T-helper 1 cell treated with Interleukin-12 subunit alpha and Interleukin-12 subunit beta and Interleukin-4 antibody, amounts not matched to agents 30 μg/mL and 1 μg/mL, for 36 hours (primary cell): ENCODE measurements around the gene LRRC8D.

Source experiments
- H3K27ac Mint-ChIP-seq: one replicate; pipeline ENCODE4 v1.8.0; 2021; ENCODE audit warnings: mild to moderate bottlenecking, mixed read lengths
- H3K27me3 Mint-ChIP-seq: one replicate; pipeline ENCODE4 v1.8.0; 2021; ENCODE audit warnings: low read depth, mixed read lengths
- H3K36me3 Mint-ChIP-seq: one replicate; pipeline ENCODE4 v1.8.0; 2021; ENCODE audit warnings: low read depth, mixed read lengths
- H3K4me1 Mint-ChIP-seq: one replicate; pipeline ENCODE4 v1.8.0; 2021; ENCODE audit warnings: low read depth, mixed read lengths
- H3K4me3 Mint-ChIP-seq: one replicate; pipeline ENCODE4 v1.8.0; 2021; ENCODE audit warnings: mild to moderate bottlenecking, moderate library complexity, mixed read lengths
- H3K9me3 Mint-ChIP-seq: one replicate; pipeline ENCODE4 v1.8.0; 2021; ENCODE audit warnings: mixed read lengths

LRRC8D gene

GRCh38 chr1:89855413-89856123 is 34.7 kb downstream of the LRRC8D start:
- Mint-ChIP-seq H3K4me1 (peaks cover 3% of the 10 kb centered on the region), H3K9me3 (no peaks in the 10 kb centered on the region), H3K27ac (peak overlapping the region; percentile 95), H3K27me3 (no peaks in the 10 kb centered on the region), H3K4me3 (peak overlapping the region; percentile 73), H3K36me3 (peaks cover 15% of the 10 kb centered on the region)

DNA sequence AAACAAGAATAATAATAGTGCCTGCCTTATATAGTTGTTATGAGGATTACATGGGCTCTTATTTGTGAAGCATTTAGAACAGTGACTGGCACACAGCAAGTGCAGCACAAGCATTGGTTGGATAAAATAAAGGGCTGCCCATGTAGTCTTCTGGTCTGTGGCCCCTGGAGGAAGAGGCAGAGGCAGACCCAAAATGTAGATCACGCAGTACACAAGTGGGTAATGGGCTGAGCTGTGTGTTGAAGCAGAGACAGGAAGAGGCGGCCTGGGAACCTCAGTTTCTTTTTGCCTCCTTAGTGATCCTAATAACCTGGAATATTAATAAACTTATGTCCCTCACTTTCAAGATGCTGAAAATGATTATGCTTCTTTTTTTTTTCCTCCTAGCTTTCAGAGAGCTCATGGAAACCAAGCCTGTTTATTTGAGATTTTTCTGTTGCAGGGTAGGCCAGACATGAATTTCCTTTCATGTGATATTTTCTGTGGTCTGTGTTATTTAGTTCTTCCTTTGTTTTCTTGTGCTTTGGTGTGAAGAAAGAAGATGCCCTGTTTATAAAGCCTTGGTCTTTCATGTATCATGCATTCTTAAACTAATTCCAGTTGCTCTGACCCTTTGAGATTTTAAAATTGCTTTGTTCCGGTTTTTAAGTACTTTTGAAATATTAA is 42.5 kb downstream of the LRRC8D start:
- Mint-ChIP-seq H3K36me3 (peaks cover 33% of the 10 kb centered on the region), H3K4me1 (peaks cover 38% of the 10 kb centered on the region), H3K4me3 (peak overlapping the region; percentile 39)

GRCh38 chr1:89865498-89866382 is 44.9 kb downstream of the LRRC8D start:
- H3K36me3 Mint-ChIP-seq: peaks cover 38% of the 10 kb centered on the region
- peaks cover 5% of the 10 kb centered on the region for H3K9me3 Mint-ChIP-seq
- H3K4me3 Mint-ChIP-seq: no peak overlapping the region
- no peaks in the 10 kb centered on the region for H3K27me3 Mint-ChIP-seq
- H3K27ac Mint-ChIP-seq: no peak overlapping the region
- peaks cover 48% of the 10 kb centered on the region for H3K4me1 Mint-ChIP-seq

More for the DNA sequence above, 42.5 kb downstream of the LRRC8D start:
- Mint-ChIP-seq H3K27me3 (no peaks in the 10 kb centered on the region), H3K9me3 (no peaks in the 10 kb centered on the region), H3K27ac (peak overlapping the region; percentile 74)

DNA sequence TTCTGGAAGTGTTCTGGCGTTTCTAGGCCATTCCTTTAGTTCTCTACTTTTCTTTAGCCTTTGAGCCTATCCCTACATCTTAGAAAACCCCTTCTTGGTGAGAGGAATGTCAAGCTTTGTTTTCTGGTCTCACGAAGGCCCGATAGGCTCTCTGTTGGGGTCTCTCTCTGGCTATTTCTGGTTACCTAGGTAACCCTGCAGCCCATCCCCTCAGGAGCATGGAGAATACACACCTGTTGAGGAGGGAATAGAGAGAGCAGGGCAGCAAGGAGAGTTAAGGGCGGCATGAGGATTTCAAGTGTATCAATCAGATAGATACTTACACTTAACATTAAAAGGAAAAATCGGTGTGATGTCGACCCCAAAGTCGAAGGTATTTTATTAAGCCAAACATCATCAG is 45.7 kb downstream of the LRRC8D start:
- peaks cover 39% of the 10 kb centered on the region for H3K36me3 Mint-ChIP-seq
- H3K4me1 Mint-ChIP-seq: peaks cover 51% of the 10 kb centered on the region
- peaks cover 5% of the 10 kb centered on the region for H3K9me3 Mint-ChIP-seq
- no peak overlapping the region for H3K27ac Mint-ChIP-seq
- no peak overlapping the region for H3K4me3 Mint-ChIP-seq
- H3K27me3 Mint-ChIP-seq: no peaks in the 10 kb centered on the region

DNA sequence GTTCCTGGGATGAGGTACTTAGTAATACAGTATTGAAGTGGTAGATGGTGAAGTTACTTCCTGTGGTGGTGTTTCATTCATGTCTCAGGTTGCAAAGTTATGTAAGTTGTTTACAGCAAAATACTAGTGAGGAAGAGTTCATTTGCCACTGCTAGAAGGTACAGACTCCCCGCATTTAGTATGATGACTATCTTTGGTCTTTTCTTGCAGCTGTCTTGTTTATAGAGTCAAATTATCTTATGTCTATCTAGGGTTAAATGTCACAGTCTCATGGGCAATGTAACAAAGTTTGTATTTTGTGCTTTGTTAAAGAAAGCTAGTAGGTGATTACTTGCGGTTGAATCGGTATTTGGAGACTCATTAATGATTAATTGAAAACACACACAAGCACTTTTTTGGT is 50.2 kb downstream of the LRRC8D start:
- H3K4me1 Mint-ChIP-seq: peaks cover 30% of the 10 kb centered on the region
- peaks cover 35% of the 10 kb centered on the region for H3K36me3 Mint-ChIP-seq
- no peak overlapping the region for H3K4me3 Mint-ChIP-seq
- peak overlapping the region; percentile 37 for H3K27ac Mint-ChIP-seq
- H3K27me3 Mint-ChIP-seq: no peaks in the 10 kb centered on the region
- H3K9me3 Mint-ChIP-seq: peaks cover 5% of the 10 kb centered on the region

DNA sequence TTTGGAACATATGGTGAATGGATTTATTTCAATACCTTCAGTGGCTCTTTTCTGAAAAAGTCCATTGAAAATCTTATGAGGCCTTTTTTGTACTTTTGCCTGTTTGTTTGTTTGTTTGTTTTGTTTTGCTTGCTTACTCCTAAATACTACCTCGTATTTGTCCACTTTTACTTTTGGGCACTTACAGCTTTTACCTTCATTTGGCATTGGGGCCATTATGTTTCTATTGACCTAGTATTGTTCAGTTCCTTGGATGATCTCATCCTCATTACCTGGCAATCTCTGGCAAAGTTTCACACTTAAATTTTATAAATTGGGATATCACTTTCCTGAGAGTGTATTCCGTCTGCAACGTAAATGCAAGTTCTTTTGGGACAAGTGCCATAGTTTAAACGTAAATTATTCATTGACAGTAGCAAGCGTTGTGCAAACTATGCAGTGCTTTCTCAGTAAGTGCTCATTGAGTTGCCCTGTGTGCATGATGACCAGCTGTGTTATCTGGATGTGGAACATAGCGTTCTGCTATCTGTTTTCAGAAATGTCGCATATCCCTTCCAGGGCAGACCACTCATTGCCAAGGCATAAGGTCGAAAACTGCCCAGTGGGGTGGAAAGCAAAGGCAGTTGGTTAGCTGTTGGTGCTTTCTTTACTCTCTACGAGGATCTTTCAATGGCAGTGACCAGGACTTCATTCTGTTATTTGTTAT is 51.1 kb downstream of the LRRC8D start:
- H3K36me3 Mint-ChIP-seq: peaks cover 36% of the 10 kb centered on the region

GRCh38 chr1:89872567-89872966 is 51.7 kb downstream of the LRRC8D start:
- H3K27ac Mint-ChIP-seq: no peak overlapping the region
- peaks cover 28% of the 10 kb centered on the region for H3K4me1 Mint-ChIP-seq
- peaks cover 33% of the 10 kb centered on the region for H3K36me3 Mint-ChIP-seq
- no peak overlapping the region for H3K4me3 Mint-ChIP-seq
- H3K9me3 Mint-ChIP-seq: peaks cover 5% of the 10 kb centered on the region
- H3K27me3 Mint-ChIP-seq: no peaks in the 10 kb centered on the region

More for the DNA sequence above, 51.1 kb downstream of the LRRC8D start:
- Mint-ChIP-seq H3K27me3 (no peaks in the 10 kb centered on the region), H3K27ac (no peak overlapping the region), H3K9me3 (peaks cover 5% of the 10 kb centered on the region), H3K4me1 (peaks cover 32% of the 10 kb centered on the region), H3K4me3 (no peak overlapping the region)

- Mint-ChIP-seq H3K4me3 (no peak overlapping the region), H3K4me1 (peaks cover 28% of the 10 kb centered on the region), H3K27ac (no peak overlapping the region), H3K27me3 (no peaks in the 10 kb centered on the region), H3K9me3 (peaks cover 5% of the 10 kb centered on the region), H3K36me3 (peaks cover 30% of the 10 kb centered on the region)
Observed at GRCh38 chr1:89873288-89873687, 52.5 kb downstream of the LRRC8D start.

DNA sequence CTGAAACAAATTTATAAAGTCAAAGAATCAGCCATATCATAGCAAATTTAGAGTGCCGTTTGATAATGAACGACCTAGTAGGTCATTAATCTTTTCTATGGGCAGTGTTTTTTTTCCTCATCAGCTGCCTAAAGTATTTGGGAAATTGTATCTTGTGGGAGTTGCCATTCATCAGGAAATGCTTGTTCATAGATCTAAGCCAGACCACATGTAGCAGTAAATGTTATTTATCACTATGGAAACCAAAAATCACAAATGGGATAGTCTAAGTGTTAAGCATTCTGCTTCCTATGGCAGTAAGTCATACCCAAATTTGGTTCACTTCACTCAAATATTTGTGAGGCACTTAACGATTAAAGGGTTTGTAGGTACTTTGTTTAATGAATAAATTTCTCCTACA is 52.9 kb downstream of the LRRC8D start:
- H3K27me3 Mint-ChIP-seq: no peaks in the 10 kb centered on the region

GRCh38 chr1:89876463-89876862 is 55.6 kb downstream of the LRRC8D start:
- Mint-ChIP-seq H3K27me3 (no peaks in the 10 kb centered on the region), H3K36me3 (peaks cover 32% of the 10 kb centered on the region), H3K4me3 (no peak overlapping the region), H3K27ac (no peak overlapping the region), H3K9me3 (peaks cover 21% of the 10 kb centered on the region), H3K4me1 (peaks cover 14% of the 10 kb centered on the region)

More for the DNA sequence above, 52.9 kb downstream of the LRRC8D start:
- peaks cover 28% of the 10 kb centered on the region for H3K4me1 Mint-ChIP-seq
- no peak overlapping the region for H3K4me3 Mint-ChIP-seq
- no peak overlapping the region for H3K27ac Mint-ChIP-seq
- H3K9me3 Mint-ChIP-seq: peaks cover 5% of the 10 kb centered on the region
- H3K36me3 Mint-ChIP-seq: peaks cover 28% of the 10 kb centered on the region

DNA sequence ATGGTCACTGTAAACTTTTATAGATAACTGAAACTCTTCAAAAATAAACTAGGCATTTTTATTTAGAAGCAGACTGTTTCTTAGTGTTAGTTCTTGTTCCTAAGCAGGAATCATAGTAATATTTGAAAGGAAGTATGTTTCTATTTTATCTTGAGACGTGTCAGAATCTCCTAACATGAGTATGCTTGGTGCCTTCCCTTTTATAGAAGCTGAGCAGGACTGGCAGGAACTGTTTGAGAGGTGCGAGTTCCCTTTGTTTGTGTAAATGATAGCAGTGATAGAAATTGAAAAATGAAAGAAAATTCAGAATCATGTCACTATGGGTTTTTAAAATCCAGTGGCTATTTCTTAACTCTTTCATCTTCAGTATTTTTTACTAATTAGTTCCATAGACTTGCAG is 56.9 kb downstream of the LRRC8D start:
- peaks cover 10% of the 10 kb centered on the region for H3K4me1 Mint-ChIP-seq
- H3K27me3 Mint-ChIP-seq: no peaks in the 10 kb centered on the region
- peaks cover 33% of the 10 kb centered on the region for H3K36me3 Mint-ChIP-seq
- H3K4me3 Mint-ChIP-seq: no peak overlapping the region
- no peak overlapping the region for H3K27ac Mint-ChIP-seq
- H3K9me3 Mint-ChIP-seq: peaks cover 32% of the 10 kb centered on the region

- Mint-ChIP-seq H3K4me1 (peaks cover 10% of the 10 kb centered on the region), H3K9me3 (peaks cover 32% of the 10 kb centered on the region), H3K36me3 (peaks cover 38% of the 10 kb centered on the region), H3K4me3 (no peak overlapping the region), H3K27ac (no peak overlapping the region), H3K27me3 (no peaks in the 10 kb centered on the region)
Observed at GRCh38 chr1:89878256-89878655, 57.4 kb downstream of the LRRC8D start.

DNA sequence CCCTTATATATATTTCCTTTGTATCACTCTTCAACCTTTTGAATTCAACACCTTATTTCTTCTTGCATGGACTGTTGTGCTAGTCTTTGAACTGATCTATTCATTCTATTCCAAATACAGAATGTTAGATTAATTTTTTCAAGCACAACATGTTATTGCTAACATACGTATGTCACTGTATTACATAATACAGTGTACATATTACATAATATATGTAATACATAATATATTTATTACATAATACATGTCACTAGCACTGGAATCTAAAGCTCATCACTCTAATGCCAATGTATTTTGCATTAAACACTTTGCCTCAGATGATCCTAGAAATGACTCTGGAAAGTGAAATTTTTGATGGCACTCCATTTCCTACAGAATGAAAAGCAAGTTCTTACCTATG is 59.8 kb downstream of the LRRC8D start:
- peaks cover 40% of the 10 kb centered on the region for H3K36me3 Mint-ChIP-seq
- peaks cover 12% of the 10 kb centered on the region for H3K4me1 Mint-ChIP-seq
- no peak overlapping the region for H3K4me3 Mint-ChIP-seq

GRCh38 chr1:89881415-89882058 is 60.7 kb downstream of the LRRC8D start:
- H3K4me1 Mint-ChIP-seq: peaks cover 7% of the 10 kb centered on the region

More for the DNA sequence above, 59.8 kb downstream of the LRRC8D start:
- Mint-ChIP-seq H3K27me3 (no peaks in the 10 kb centered on the region), H3K27ac (no peak overlapping the region), H3K9me3 (peaks cover 32% of the 10 kb centered on the region)

More at GRCh38 chr1:89881415-89882058, 60.7 kb downstream of the LRRC8D start:
- peaks cover 40% of the 10 kb centered on the region for H3K36me3 Mint-ChIP-seq
- H3K9me3 Mint-ChIP-seq: peaks cover 32% of the 10 kb centered on the region
- no peak overlapping the region for H3K27ac Mint-ChIP-seq
- H3K4me3 Mint-ChIP-seq: no peak overlapping the region
- H3K27me3 Mint-ChIP-seq: no peaks in the 10 kb centered on the region
